Occipital lobe (tissue), 2 donors: ENCODE measurements around the gene TMEM92. TPM values are rescaled to one million over a fixed set of nuclear protein-coding genes. Genes with fewer than 3 reads are reported as not detected.
"Not testable (repeated sequence)": the region's sequence is repeated elsewhere in the genome, so short reads cannot be mapped to it uniquely, and the experiment has no call there.

Experiments used
- DNase-seq: peaks from one replicate; lab custom pipeline; 2025; lab: John Stamatoyannopoulos, UW
- total RNA-seq: library from RNA; depleted of rRNA; stranded (reverse); fragments of >200 nt; gene quantifications from one replicate; pipeline ENCODE4 v1.2.3, GENCODE V29; 2014

TMEM92 gene
- total RNA-seq, 1 donor from 2014 or later, result not detected

DNA sequence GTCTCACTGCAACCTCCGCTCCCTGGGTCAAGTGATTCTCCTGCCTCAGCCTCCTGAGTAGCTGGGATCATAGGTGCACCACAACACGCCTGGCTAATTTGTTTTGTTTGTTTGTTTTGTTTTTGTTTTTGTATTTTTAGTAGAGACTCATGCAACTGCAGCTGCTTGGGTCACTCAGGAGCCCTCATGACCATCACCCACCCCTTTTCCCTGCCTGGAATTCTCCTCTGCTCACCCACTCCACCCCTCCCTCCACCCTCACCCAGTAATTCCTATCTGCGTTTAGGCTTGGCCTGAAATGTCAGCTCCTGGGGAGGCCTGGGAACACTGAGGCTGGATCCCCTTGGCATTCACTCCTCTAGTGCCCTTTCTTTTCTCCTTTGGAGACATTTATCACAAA is 25.5 kb downstream of the TMEM92 start:
- DNase-seq, result no peak

DNA sequence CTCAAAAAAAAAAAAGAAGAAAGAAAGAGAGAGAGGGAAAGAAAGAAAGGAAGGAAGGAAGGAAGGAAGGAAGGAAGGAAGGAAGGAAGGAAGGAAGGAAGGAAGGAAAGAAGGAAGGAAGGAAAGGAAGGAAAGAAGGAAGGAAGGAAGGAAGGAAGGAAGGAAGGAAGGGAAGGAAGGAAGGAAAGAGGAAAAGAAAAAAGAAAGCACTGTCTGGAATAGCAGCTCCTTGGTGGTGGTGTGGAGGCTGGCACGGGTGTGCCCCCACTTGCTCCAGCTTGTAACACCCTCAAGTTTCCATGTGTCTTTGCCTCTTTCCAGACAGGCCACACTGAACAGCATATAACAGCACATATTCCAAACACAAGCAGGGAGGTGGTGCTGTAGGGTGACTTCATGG is 26.6 kb downstream of the TMEM92 start:
- DNase-seq, result not testable (repeated sequence)

DNA sequence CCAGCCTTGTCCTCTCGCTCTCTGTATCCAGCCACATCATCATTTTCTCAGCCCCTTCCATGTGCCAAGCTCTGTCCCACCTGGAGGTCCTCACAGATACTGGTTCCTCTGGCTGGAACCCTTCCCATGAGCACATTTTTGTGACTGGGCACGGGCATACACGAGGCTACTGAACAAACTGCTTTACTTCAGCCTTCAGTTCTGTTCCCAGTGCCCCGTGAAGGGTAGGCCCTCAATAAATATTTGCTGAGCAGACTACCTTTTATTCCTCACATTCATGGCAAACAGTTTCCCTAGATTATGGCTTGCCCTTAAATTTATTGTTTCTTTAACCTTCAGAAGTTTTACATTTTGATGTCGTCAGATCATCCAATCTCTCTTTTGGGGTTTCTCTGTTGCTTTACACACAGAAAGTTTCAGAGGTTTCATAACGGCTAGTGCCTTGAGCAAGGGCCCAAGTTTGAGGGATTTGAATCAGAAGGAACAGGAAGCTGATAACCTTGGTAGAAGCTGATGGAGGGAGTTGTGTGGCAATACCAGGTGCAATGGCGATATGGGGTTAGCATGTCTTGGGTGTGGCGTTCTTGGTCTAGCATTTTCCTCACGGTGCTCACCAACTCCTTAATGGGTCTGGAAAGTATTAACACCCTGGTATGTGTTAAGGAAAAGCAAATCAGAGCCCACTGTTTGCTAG is 27.8 kb downstream of the TMEM92 start:
- no peak for DNase-seq

DNA sequence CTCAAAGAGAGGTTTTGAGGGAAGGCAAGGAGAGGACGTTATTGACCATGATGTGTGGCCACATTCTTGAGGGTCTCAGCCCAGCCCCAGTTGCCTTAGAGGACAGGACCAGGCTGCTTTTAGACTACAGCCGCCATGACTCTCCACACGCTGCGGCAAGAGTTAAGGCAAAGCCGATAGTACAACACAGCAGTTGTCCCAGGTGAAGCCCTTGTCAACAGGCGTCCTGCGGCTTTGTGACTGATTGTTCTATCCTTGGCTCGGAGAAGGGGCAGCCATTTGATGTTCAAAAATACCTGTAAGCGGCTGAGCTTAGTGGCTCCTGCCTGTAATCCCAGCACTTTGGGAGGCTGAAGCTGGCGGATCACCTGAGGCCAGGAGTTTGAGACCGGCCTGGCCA is 28.8 kb downstream of the TMEM92 start:
- DNase-seq, result no peak

DNA sequence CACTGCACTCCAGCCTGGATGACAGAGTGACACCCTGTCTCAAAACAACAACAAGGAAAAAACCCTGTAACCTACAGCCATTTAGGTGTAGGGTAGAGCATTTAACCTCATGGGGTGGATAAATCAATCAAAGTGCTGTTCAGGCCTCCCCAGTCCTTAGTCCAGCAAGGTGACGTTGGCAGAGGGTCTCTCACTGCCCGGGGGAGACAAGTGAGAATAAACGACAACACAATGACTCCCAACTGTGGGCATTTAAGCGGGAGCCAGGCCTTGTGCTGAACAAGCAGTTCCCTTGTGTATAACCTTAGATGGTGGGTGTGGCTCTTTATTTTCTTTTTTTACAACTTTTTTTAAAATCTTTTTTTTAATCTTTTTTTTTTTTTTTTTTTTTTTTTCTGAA is 29.3 kb downstream of the TMEM92 start:
- DNase-seq, result no peak

DNA sequence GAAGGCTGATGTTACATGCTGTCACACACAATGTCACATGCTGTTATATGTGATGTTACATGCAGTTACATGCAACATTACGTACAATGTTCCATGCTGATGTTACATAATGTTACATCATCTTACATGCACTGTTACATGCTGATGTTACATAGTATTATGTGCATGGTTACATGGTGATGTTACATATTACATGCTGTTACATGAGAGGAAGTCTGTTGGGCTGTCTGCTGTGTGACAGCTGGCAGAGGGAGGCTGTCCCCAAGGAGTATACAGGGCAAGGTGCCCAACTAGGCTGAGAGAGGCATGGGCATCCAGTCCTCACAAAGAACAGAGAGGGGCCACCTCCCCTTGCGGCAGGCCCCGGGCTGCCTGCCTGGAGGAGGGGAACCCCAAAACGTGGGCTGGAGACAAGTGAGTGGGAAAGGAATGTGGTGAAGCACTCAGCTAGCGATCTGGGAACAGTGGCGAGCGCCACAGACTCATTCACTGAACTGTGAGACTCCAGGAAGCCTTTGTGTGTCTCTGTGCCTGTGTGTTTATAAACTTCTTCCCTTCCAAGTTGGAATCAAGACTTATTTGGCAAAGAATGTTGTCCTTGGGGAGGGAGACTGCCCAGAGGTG is 30.6 kb downstream of the TMEM92 start:
- no peak for DNase-seq

DNA sequence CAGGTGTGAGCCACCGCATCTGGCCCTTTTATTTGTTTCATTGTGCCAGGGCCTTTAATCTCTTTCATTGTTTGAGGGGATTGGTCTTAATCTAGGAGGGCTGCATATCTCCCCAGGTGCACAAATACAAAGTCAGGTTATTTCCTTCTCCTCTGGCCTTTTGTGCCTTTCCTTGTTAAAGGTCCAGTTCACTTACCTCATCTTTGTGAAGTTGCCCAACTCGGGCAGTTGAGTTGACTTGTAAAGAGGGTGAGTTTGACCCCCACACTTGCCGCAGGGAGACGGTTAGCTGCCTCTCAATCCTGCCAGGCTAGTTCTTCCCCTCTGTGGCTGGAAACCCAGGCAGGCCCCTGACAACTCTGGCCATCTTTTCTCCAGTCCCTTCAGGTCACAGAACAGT is 33.4 kb downstream of the TMEM92 start:
- DNase-seq, result no peak

DNA sequence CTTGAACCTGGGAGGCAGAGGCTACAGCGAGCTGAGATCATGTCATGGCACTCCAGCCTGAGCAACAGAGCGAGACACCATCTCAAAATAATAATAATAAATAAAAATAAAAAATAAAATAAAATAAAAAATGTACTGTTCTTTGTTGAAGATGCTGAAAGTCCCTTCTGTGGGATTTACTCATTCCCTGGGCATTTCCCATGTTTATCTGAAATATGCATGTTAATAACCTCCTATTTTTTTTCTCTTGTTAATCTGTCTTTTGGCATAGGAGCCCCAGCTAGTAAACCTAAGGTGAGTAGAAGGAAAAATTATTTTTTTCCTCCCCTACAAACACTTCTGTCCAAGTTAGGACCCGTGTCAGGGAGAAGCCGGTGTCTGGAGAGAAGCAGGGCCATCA is 34.4 kb downstream of the TMEM92 start:
- DNase-seq, result no peak

DNA sequence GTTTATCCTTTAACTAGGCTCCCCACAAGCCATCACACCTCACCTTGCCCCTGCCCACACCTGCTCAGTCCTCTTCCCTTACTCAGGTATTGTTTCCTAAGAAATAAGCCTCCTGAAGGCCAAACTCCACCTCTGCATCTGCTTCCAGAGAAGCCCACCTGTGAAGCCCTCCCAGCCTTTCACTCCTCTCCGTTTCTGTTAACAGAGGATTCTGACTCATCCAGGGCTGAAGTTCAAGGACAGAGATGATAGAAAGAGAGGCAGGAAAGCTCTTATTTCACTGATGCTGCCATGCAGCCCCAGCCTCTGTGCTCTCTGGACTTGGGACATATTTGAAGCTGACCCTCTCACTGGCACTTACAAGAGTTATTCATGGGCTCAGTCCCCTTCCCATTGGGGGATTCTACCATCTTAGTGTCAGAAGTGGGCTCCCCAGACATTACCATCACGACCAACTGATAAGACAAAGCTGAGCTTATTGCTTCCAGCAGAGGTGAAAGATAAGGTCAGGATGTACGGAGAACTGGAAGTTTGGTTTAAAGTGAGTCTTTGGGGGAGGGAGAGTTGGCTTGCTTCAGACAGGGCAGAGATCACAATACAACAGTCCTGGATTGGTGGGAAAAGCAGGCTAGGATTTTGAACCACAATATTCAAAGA is 36.3 kb downstream of the TMEM92 start:
- no peak for DNase-seq

DNA sequence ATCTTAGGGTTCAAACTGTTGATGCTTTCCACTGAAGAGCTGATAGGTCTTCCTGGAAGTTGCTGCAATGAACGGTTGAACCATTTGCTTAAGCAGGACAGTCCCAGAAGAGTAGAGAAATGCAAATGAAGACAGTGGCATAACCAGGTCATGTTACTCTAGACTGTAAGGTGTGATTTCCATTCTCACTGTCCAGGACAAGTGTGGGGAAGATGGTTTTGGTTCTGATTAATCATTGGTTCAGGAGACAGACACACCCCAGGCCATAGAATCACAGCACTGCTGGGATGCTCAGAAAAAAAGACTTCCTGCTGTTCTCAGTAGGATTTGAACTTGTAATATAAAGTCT is 36.8 kb downstream of the TMEM92 start:
- DNase-seq, result no peak

DNA sequence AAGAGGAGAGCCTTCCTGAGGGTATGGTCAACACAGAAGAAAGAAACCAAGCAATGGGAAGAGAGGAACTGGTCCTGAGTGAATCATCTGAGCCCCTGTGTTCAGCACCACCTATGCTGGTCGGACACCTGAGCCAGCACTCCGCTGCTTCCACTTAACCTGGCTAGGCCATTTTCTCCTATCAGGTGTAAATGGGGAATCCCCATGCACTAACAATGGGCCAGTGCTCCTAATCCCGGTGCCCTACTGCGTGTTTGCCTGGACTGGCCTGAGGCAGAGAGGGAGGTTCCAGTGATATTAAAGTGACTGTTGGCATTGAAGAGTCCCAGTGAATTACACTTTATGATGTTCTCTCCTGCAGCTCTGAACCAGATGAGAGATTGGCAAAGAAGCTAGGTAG is 37.2 kb downstream of the TMEM92 start:
- no peak for DNase-seq

DNA sequence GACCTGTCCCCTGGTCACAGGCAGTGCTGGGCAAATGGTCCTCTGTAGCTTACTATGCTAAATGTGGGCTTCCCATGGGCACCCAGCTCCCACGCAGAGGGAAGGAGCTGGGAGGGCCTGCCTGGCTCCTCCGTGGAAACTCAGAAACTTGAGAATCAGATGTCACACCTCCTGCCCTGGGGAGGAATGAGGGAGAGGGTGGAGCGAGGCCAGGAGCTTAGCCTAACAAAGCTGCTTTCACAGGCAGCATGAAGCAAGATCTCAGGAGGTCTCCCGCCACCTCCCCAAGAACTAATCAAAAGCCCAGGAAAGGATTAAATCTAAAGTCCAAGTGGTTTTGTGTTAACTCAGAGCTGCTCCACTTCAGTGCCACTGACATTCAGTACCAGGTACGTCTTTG is 38.0 kb downstream of the TMEM92 start:
- DNase-seq, result no peak

DNA sequence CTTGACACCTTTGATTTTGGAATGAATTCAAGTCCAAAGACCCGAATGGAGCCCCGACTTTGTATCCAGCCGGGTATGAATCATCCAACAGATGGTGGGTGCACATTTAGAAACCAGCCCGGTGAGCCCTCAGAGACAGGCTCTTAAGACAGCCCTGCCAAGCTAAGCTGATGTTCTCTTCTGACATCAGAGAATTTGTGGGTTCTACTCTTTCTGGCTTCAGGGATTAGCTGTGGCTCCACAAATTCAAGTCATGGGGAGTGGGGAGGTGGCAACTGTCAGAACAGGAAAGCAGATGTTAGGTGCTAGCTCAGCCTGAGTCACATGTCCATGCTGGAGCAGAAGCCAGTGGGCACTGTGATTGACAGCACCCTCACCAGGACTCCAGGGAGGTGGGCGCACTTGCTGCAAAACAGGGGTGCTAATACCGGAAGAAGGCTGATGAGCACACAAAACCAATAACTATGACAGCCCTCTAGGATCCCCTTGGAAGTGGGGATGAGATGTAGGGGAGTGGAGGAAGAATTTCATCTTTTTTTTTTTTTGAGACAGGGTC is 40.3 kb downstream of the TMEM92 start:
- no peak for DNase-seq

DNA sequence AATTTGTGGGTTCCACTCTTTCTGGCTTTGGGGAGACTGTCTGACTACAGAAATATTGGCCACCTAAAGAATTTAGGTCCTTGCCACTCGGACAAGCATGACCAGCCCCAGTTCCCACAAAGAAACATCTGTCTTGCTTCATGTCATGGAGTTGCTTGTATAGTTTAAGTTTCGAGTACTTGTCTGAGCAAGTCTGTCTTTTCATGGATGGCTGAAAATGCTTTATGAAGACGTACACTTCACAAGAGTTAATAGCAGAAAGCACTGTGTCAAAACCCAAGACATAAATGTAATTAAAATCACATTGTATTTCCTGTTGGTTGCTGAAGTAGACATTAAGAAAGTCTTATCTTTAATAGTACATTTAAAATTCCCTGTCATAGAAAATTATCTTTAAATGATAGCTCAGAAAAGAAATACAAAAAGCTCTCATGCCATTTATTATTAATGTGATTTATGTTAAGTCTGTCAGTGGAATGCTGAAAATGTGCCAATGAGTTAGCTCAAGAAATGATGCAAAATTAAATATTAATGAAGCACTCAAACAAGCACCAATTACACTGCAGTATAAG is 41.8 kb downstream of the TMEM92 start:
- no peak for DNase-seq

DNA sequence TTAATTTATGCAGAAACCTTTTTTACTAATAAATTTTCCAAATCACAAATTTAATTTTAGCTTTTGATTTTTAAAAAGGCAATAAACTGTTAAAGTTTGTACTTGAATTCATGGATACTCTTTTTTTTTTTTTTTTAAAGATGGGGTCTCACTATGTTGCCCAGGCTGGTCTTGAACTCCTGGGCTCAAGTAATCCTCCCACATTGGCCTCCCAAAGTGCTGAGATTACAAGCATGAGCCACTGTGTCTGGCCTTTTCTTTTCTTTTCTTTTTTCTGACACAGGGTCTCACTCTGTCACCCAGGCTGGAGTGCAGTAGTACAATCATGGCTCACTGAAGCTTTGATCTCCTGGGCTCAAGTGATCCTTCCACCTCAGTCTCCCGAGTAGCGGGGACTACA is 42.4 kb downstream of the TMEM92 start:
- DNase-seq, result not testable (repeated sequence)

DNA sequence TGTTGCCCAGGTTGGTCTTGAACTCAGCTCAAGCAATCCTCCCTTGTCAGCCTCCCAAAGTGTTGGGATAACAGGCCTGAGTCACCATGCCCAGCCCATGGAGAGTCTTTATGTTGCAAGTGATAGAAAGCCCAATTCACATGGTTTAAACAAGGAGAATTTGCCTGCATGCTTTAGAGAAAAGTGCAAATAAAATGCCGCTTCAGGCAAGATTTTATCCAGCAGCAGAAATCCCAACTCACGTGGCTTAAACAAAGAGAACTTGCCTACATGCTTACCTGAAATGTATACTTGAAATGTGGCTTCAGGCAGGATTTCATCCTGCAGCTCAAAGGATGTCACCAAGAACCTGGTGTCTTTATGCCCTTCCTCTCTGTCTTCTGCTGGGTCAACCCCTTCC is 42.9 kb downstream of the TMEM92 start:
- DNase-seq, result no peak

DNA sequence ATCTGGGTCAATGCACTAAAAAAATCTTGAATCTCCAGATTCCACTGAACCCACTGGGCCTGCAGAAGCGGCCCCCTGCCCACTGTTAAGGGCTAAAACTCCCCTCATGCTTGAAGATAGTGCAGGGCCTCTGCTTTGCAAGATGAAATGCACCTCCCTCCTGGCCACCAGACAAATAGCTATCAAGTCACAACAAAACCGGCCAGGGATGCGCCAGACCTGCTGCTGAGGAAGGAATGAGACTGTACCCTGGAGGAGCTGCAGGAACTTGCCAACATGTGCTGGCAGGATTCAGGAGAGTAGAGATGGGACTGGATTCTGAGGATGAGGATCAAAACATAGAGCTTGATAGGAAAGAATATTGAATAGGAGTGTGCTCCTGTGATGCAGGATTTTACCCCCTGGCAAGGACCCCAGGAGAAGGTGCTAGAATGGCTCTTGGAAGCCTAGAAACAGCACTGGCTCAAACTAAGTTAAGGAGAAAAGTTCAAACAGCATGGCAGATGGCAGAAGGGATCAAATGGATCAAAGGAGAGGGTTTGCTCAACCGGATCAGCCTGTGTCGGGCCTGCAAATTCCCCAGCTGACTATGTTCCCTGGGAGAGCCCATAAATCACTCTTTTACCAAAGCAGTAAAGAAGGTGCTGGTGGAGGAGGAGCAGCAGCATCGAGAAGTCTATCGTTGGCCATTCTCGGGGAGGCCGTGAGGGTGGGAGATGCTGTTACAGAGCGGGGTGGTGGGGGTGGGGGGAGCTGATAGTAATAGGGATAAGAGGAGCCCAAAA is 44.4 kb downstream of the TMEM92 start:
- DNase-seq, result no peak

DNA sequence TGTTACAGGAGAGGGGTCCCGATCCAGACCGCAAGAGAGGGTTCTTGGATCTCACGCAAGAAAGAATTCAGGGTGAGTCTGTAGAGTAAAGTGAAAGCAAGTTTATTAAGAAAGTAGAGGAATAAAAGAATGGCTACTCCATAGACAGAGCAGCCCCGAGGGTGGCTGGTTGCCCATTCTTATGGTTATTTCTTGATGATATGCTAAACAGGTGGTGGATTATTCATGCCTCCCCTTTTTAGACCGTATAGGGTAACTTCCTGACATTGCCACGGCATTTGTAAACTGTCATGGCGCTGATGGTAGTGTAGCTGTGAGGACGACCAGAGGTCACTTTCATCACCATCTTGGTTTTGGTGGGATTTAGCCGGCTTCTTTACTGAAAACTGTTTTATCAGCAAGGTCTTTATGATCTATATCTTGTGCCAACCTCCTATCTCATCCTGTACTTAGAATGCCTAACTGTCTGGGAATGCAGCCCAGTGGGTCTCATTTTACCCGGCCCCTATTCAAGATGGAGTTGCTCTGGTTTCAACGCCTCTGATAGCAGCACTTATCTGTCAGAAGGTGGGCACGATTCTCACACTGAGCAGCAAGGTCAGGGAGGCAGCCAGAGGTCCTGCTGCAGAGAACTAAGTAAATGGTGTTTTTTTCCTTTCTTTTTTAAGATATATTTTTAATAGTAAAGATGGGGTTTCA is 45.2 kb downstream of the TMEM92 start:
- no peak for DNase-seq

DNA sequence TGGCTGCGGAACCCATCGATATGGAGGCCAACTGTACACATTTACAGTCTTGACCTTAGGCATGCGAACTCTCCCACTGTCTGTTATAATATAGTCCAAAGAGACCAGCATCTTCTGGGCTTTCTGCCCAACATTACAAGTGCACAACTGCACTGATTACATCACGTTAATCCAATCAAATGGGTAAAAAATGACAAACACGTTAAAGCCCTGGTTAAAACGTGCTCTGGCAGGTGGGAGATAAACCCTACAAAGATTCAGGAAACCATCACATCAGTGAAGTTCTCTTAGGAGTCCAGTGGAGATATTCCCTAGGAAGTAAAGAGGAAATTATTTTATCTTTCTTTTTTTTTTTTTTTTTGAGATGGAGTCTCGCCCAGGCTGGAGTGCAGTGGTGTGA is 48.0 kb downstream of the TMEM92 start:
- DNase-seq, result no peak

DNA sequence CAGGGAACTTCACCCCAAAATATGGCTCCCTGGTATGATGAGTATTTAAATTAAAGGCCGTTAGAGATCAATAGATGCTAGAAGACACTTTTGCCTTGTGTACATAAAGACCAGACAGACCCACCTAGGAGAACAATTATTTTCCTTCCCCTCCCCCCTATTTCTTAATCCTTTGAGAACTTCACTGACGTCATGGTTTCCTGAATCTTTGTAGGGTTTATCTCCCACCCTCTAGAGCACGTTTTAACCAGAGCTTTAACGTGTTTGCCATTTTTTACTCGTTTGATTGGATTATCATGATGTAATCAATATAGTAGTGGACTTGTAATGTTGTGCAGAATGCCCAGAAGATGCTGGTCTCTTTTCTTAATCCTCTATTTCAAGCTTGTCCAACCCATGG is 48.8 kb downstream of the TMEM92 start:
- no peak for DNase-seq

DNA sequence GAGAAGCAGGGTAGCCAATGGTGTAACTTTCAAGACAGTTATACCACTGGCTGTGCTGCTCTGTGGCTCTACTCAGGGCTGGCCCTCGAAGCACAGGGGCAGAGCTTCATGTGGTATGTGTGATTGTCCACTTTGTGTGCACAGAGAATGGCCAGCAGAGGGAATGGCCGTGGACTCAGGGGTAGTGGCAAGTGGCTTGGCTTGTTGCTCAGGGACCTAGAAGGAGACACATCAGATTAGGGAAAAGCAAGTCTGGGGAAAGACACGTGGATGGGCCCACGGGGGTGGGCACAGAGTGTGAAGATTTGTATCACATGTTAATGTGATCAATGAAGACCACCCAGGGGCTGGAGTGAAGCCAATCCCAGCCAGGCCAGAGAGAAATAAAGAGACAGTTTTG is 51.6 kb downstream of the TMEM92 start:
- no peak for DNase-seq
